A549 (cell line): ENCODE data around the gene MCM3.

Source experiments
- EP300 ChIP-seq, 2 experiments: fragments of >200 bp; sonication (Bioruptor Twin); formaldehyde crosslinking; IDR thresholded peaks; 2 replicates in 1 of 2; 3 replicates in 1 of 2; pipeline ENCODE4 v1.6.1; 2016 to 2017
- KDM1A ChIP-seq: fragments of 200-600 bp; sonication (generic); IDR thresholded peaks from 2 replicates; pipeline ENCODE4 v1.6.1; 2016; ENCODE audit warnings: low read depth, mild to moderate bottlenecking
- PHF8 ChIP-seq: fragments of 200-600 bp; sonication (generic); IDR thresholded peaks from 2 replicates; pipeline ENCODE4 v1.6.1; 2016; ENCODE audit warnings: low read depth, mild to moderate bottlenecking, antibody characterized with exemption, moderate library complexity, borderline replicate concordance
- POLR2A ChIP-seq: IDR thresholded peaks from 2 replicates; pipeline ENCODE4 v1.6.1; 2012; ENCODE audit warnings: mild to moderate bottlenecking, low read length
- RAD21 ChIP-seq, 2 experiments: fragments of >200 bp in 1 of 2; sonication (Bioruptor Twin) in 1 of 2; formaldehyde crosslinking in 1 of 2; IDR thresholded peaks in 1 of 2; conservative IDR thresholded peaks in 1 of 2; 2 replicates in 1 of 2; 3 replicates in 1 of 2; pipeline ENCODE4 v1.6.1; 2012 to 2018; ENCODE audit warnings: inconsistent platforms in 1 of 2
- RCOR1 ChIP-seq: fragments of 150-350 bp; IDR thresholded peaks from 2 replicates; pipeline ENCODE4 v1.6.1; 2014; ENCODE audit warnings: antibody characterized with exemption, low read length, low read depth
- RFX5 ChIP-seq: fragments of 450-650 bp; IDR thresholded peaks from 2 replicates; pipeline ENCODE4 v1.7.1; 2014; ENCODE audit warnings: antibody characterized with exemption, mild to moderate bottlenecking, moderate library complexity
- RNF2 ChIP-seq: fragments of 200-600 bp; sonication (generic); IDR thresholded peaks from 2 replicates; pipeline ENCODE4 v1.6.1; 2016; ENCODE audit warnings: low read depth, mild to moderate bottlenecking, antibody characterized with exemption, moderate library complexity, borderline replicate concordance
- SMC3 ChIP-seq: fragments of >200 bp; sonication (Bioruptor Twin); formaldehyde crosslinking; IDR thresholded peaks from 3 replicates; pipeline ENCODE4 v1.6.1; 2018; ENCODE audit warnings: inconsistent platforms
- ZFP36 ChIP-seq: fragments of 450-650 bp; IDR thresholded peaks from 2 replicates; pipeline ENCODE4 v1.6.1; 2014; ENCODE audit warnings: borderline replicate concordance; ENCODE audit not compliant: partially characterized antibody
- TF ChIP-seq, protein P1 (sequence below): fragments of >200 bp; sonication (Bioruptor Twin); formaldehyde crosslinking; IDR thresholded peaks from 3 replicates; pipeline ENCODE4 v1.5.1; 2016

DNA sequence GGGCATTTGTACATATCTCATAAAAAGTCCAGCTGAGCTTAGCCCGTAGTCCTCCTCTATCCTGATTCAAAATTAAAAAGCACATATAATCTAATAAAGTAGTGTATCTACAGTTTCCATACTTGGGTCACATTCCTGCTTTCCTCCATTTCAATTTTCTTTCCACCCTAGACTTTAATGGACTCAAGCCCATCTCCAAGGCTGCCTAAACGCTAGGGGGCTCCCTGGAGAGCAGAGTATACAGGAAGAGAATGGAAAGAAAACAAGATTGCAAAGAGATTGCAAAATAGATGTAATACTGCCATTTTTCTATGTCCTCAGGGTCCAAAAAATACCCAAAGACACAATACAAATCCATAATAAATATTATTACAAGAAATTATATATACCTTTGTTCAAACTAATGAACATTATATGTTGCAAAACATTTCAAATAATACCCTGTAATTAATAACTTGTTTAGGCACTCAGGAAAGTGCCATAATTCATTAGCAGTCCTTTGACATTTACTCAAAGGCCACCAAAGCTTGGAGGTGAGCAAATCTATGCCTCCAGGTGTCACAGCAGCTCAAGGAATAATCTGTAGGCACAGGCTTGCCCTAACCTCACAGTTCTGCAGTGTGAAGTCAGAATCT, 2.4 kb upstream of the MCM3 start:
- peak; percentile 61 to 62 for TF ChIP-seq RAD21 (conservative IDR thresholded peaks at IDR 0.05 in 1 of 2, IDR thresholded peaks at IDR 0.05 in 1 of 2)
- TF ChIP-seq RNF2, result no peak
- TF ChIP-seq, protein P1, sequence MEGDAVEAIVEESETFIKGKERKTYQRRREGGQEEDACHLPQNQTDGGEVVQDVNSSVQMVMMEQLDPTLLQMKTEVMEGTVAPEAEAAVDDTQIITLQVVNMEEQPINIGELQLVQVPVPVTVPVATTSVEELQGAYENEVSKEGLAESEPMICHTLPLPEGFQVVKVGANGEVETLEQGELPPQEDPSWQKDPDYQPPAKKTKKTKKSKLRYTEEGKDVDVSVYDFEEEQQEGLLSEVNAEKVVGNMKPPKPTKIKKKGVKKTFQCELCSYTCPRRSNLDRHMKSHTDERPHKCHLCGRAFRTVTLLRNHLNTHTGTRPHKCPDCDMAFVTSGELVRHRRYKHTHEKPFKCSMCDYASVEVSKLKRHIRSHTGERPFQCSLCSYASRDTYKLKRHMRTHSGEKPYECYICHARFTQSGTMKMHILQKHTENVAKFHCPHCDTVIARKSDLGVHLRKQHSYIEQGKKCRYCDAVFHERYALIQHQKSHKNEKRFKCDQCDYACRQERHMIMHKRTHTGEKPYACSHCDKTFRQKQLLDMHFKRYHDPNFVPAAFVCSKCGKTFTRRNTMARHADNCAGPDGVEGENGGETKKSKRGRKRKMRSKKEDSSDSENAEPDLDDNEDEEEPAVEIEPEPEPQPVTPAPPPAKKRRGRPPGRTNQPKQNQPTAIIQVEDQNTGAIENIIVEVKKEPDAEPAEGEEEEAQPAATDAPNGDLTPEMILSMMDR, result peak; percentile 63
- no peak for TF ChIP-seq RCOR1
- no peak for TF ChIP-seq EP300 (IDR thresholded peaks at IDR 0.05)
- TF ChIP-seq RFX5, result no peak
- TF ChIP-seq POLR2A, result no peak
- peak; percentile 73 for TF ChIP-seq SMC3
- TF ChIP-seq ZFP36, result no peak
- TF ChIP-seq PHF8, result no peak
- no peak for TF ChIP-seq KDM1A
